ENCODE data around the gene PERM1.

- no peak for TF ChIP-seq CTCF (IDR thresholded peaks at IDR 0.05; ENCODE audit: low read depth, low read length, missing input control)
- no peak for TF ChIP-seq RXRA (IDR thresholded peaks at IDR 0.05)
- no peak for TF ChIP-seq REST (IDR thresholded peaks at IDR 0.05)
- TF ChIP-seq RAD21 (IDR thresholded peaks at IDR 0.05) = no peak
Measured at GRCh38 chr1:1024771-1025699, 43.1 kb upstream of the PERM1 start.

Data from liver (tissue), 3 donors.